ENCODE data around the gene PMAIP1. TPM values are rescaled to one million over a fixed set of nuclear protein-coding genes. Genes with fewer than 3 reads are reported as not detected.

PMAIP1 gene
- polyA plus RNA-seq, 3 donors, result 40.8 to 56.6 (median 55.7) TPM

GRCh38 chr18:59907660-59908059, 7.9 kb downstream of the PMAIP1 start:
- H3K79me2 ChIP-seq (ENCODE audit: insufficient read depth, low read length), result peaks cover 11% of the 10 kb centered on the region
- 100% methylated on average over 1 of the region's 4 CpGs for WGBS (ENCODE audit: insufficient coverage)
- Mint-ChIP-seq H3K4me1 (peaks cover 71% of the 10 kb centered on the region), H3K36me3 (peaks cover 8 to 9% of the 10 kb centered on the region in 2 donors), H3K27ac (peak overlapping the region in 3 of 7 donors; percentile 11 to 82 (median 76)), H3K27me3 (ENCODE audit: low read depth in 3 of 3) (peaks cover 0 to 2% (median 2%) of the 10 kb centered on the region in 3 donors), H3K9me3 (no peaks in the 10 kb centered on the region), H3K4me3 (no peak overlapping the region)
- H3K9ac ChIP-seq (ENCODE audit: insufficient read depth, low read length, poor library complexity, severe bottlenecking), result no peak overlapping the region
- intact Hi-C loops (cut with micrococcal nuclease), result no loop called here
- TF ChIP-seq CTCF (IDR thresholded peaks at IDR 0.05), result no peak
- H3K4me2 ChIP-seq (replicated peaks; ENCODE audit: extremely low read depth, low read length, poor library complexity, severe bottlenecking), result peak overlapping the region; percentile 37
- H3K27ac ChIP-seq (ENCODE audit: low read depth in 1 of 2, low read length in 2 of 2), result peak overlapping the region in 1 of 2 donors; percentile 88
- H3K9me3 ChIP-seq (replicated peaks in 1 of 2; ENCODE audit: control insufficient read depth in 1 of 2, insufficient read depth in 1 of 2, low read length in 2 of 2), result no peaks in the 10 kb centered on the region
- no peak for DNase-seq
- peak overlapping the region in 1 of 3 experiments; percentile 19 for H3K4me3 ChIP-seq (replicated peaks in 1 of 3; ENCODE audit: low read depth in 2 of 3, low read length in 3 of 3)
- H3K4me1 ChIP-seq (ENCODE audit: control insufficient read depth in 1 of 2, insufficient read depth in 2 of 2, low read length in 2 of 2), result peaks cover 61 to 73% of the 10 kb centered on the region in 2 donors
- H3K27me3 ChIP-seq (ENCODE audit: control insufficient read depth in 2 of 2, insufficient read depth in 2 of 2, low read length in 2 of 2), result no peaks in the 10 kb centered on the region
- H3K36me3 ChIP-seq (replicated peaks in 1 of 2; ENCODE audit: control insufficient read depth in 1 of 2, insufficient read depth in 2 of 2, low read length in 2 of 2), result peaks cover 7 to 11% of the 10 kb centered on the region in 2 donors
- H4K20me1 ChIP-seq (ENCODE audit: insufficient read depth, low read length), result peaks cover 4% of the 10 kb centered on the region
- H2AFZ ChIP-seq (ENCODE audit: insufficient read depth, low read depth, low read length, poor library complexity, severe bottlenecking), result no peak overlapping the region

- H3K9me3 Mint-ChIP-seq, result peaks cover 0 to 2% (median 0%) of the 10 kb centered on the region in 7 donors
- WGBS (ENCODE audit: insufficient coverage), result no CpG with 5 or more reads among the region's 7 CpGs
- H3K36me3 Mint-ChIP-seq, result peaks cover 0 to 2% of the 10 kb centered on the region in 2 donors
- H3K27me3 Mint-ChIP-seq (ENCODE audit: low read depth in 3 of 3), result peaks cover 0 to 2% (median 2%) of the 10 kb centered on the region in 3 donors
- peak overlapping the region in 1 of 7 donors; percentile 88 for H3K27ac Mint-ChIP-seq
- no peak overlapping the region for H3K4me3 Mint-ChIP-seq
- no peak overlapping the region for H3K4me3 ChIP-seq (replicated peaks in 1 of 3; ENCODE audit: low read depth in 2 of 3, low read length in 3 of 3)
- no peak overlapping the region for H3K4me2 ChIP-seq (replicated peaks; ENCODE audit: extremely low read depth, low read length, poor library complexity, severe bottlenecking)
- DNase-seq, result no peak
- no peaks in the 10 kb centered on the region for H3K79me2 ChIP-seq (ENCODE audit: insufficient read depth, low read length)
- H2AFZ ChIP-seq (ENCODE audit: insufficient read depth, low read depth, low read length, poor library complexity, severe bottlenecking), result no peak overlapping the region
- H3K27ac ChIP-seq (ENCODE audit: low read depth in 1 of 2, low read length in 2 of 2), result no peak overlapping the region
- H3K27me3 ChIP-seq (ENCODE audit: control insufficient read depth in 2 of 2, insufficient read depth in 2 of 2, low read length in 2 of 2), result no peaks in the 10 kb centered on the region
- intact Hi-C loops (cut with micrococcal nuclease), result no loop called here
- H3K36me3 ChIP-seq (replicated peaks in 1 of 2; ENCODE audit: control insufficient read depth in 1 of 2, insufficient read depth in 2 of 2, low read length in 2 of 2), result no peaks in the 10 kb centered on the region
- no peaks in the 10 kb centered on the region for H4K20me1 ChIP-seq (ENCODE audit: insufficient read depth, low read length)
- H3K9ac ChIP-seq (ENCODE audit: insufficient read depth, low read length, poor library complexity, severe bottlenecking), result no peak overlapping the region
- peaks cover 0 to 3% of the 10 kb centered on the region in 2 donors for H3K9me3 ChIP-seq (replicated peaks in 1 of 2; ENCODE audit: control insufficient read depth in 1 of 2, insufficient read depth in 1 of 2, low read length in 2 of 2)
- no peak for TF ChIP-seq CTCF (IDR thresholded peaks at IDR 0.05)
- peaks cover 69% of the 10 kb centered on the region for H3K4me1 Mint-ChIP-seq
- H3K4me1 ChIP-seq (ENCODE audit: control insufficient read depth in 1 of 2, insufficient read depth in 2 of 2, low read length in 2 of 2), result peaks cover 63 to 67% of the 10 kb centered on the region in 2 donors
Observed at GRCh38 chr18:59908799-59909198, 9.0 kb downstream of the PMAIP1 start.

Data from CD14-positive monocyte (primary cell).